GM12891 (cell line): ENCODE results near the gene NPM3.

Experiments used
- DNase-seq: peaks from one replicate; pipeline ENCODE4 v3.0.0; 2011; ENCODE audit warnings: low spot score; ENCODE audit not compliant: insufficient read length
- FAIRE-seq: peaks from 2 replicates; lab custom pipeline; 2011; peaks lifted over from hg19 to GRCh38; lab: Jason Lieb, UNC
- PAX5 ChIP-seq: IDR thresholded peaks from 2 replicates; pipeline ENCODE4 v1.6.1; 2011; ENCODE audit warnings: low read length, moderate library complexity, mild to moderate bottlenecking; ENCODE audit not compliant: insufficient read depth, severe bottlenecking
- POLR2A ChIP-seq: IDR thresholded peaks from 2 replicates; pipeline ENCODE4 v1.6.1; 2011; ENCODE audit warnings: low read depth, low read length, control low read depth
- POLR2AphosphoS5 ChIP-seq: IDR thresholded peaks from 2 replicates; pipeline ENCODE4 v1.6.1; 2011; ENCODE audit warnings: low read depth, low read length, control low read depth
- POU2F2 ChIP-seq: IDR thresholded peaks from 2 replicates; pipeline ENCODE4 v1.6.1; 2011; ENCODE audit warnings: low read depth, mild to moderate bottlenecking, control low read depth, low read length, moderate library complexity
- SPI1 ChIP-seq: IDR thresholded peaks from 2 replicates; pipeline ENCODE4 v1.6.1; 2011; ENCODE audit warnings: low read depth, low read length, control low read depth
- TAF1 ChIP-seq: IDR thresholded peaks from 2 replicates; pipeline ENCODE4 v1.6.1; 2011; ENCODE audit warnings: low read depth, low read length, control low read depth

Gene NPM3

DNA sequence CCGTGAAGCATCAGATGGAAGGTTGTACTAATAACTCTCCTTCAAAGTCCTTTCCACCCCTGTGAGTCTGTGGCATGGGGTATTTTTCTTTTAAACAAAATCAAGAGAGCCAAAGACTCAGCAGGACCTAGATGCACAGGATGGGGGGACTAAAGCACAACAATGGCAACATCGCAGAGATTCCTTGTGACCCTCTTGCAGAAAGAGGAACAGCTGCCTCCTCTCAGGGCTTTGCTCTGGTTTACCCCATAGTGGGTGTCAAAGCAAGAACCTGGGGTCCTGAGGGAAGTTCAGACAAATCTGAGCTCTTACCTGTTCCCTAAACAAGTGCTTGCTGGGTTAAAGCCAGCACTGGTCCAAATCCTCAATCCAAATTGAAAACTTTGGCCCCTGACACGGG lies 46.6 kb downstream of the NPM3 start:
- TF ChIP-seq POU2F2 (no peak), SPI1 (peak; percentile 51)
- no peak for FAIRE-seq
- DNase-seq, result no peak

DNA sequence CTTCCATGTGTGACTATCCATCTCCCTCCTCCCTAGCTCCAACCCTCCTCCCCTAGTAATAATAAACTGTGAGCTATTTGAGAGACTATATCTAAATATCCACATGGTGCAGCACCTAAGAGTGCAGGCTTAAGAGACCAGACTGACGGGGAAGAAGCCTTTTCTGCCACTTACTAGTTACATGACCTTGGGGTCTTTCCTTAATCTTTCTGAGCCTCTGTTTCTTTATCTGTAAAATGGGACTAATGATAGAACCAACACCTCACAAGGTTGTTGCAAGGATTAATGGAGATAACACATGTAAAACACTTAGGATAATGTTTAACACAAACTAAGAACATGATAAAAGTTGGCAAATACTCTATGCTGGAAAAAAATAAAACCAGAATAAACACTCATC lies 51.1 kb downstream of the NPM3 start:
- no peak for FAIRE-seq
- TF ChIP-seq POU2F2 (no peak), POLR2AphosphoS5 (no peak), PAX5 (no peak), SPI1 (no peak), TAF1 (no peak), POLR2A (no peak)
- DNase-seq, result no peak
